ENCODE data around the gene NACC1.

The NACC1 gene

DNA sequence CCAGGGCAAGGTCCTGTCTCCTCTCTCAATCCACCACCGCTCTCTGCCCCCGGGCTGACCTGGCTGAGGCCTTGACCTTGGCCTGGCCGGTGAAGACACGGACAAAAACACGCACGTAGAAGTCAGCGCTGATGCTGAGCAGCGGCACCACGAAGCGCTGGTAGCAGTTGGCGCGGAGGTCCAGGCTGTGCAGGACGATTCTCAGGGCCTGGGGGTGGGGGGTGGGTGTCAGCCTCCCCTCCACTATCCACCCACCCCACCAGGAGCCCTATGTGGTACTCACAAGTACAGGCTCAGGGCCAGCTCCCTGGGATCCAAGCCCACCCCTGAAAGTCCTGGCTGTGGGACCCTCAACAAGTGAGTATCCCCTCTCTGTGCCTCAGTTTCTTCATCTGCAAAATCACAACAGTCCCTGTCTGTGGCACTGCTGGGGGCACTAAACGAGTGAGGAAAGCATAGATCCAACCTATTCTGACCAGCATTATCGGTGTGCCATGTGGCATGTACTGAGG lies 7.9 kb upstream of the NACC1 start:
- peaks cover 14 to 56% of the 10 kb centered on the region in 2 experiments; a peak in 2 of 3 replicates for H3K36me3 ChIP-seq (ENCODE audit: control insufficient read depth in 2 of 2, insufficient read depth in 1 of 2, low read length in 2 of 2)
- no peak overlapping the region for H3K4me3 ChIP-seq (ENCODE audit: low read depth, low read length)
- no peak overlapping the region for H3K27ac ChIP-seq (ENCODE audit: extremely low read depth, low read depth, low read length)
- CTCF ChIA-PET, result interaction anchor here (0.6 kb wide), 1 partner anchor 144 kb away, joined by 4 read pairs; no protein-coding TSS in a partner anchor
- no peaks in the 10 kb centered on the region for H3K9me3 ChIP-seq (ENCODE audit: control insufficient read depth, insufficient read depth, low read depth, low read length)
- POLR2A ChIA-PET, result no interaction called here
- no peak for TF ChIP-seq ZBTB21 (tag by site-specific recombination; IDR thresholded peaks at IDR 0.05)
- TF ChIP-seq MEIS1 (CRISPR knock-in tag; IDR thresholded peaks at IDR 0.05; ENCODE audit: borderline replicate concordance), result no peak
- TF ChIP-seq ZNF23 (tag by site-specific recombination; IDR thresholded peaks at IDR 0.05; ENCODE audit: borderline replicate concordance), result no peak
- no peak for TF ChIP-seq ZNF341 (tag by site-specific recombination; IDR thresholded peaks at IDR 0.05; ENCODE audit: low read depth)
- no peak for TF ChIP-seq ZNF175 (tag by site-specific recombination; IDR thresholded peaks at IDR 0.05)
- no peak for TF ChIP-seq ZFP69B (tag by site-specific recombination; IDR thresholded peaks at IDR 0.05)
- no peak for TF ChIP-seq ZNF423 (tag by site-specific recombination; IDR thresholded peaks at IDR 0.05)
- no peak for TF ChIP-seq ZBTB20 (tag by site-specific recombination; IDR thresholded peaks at IDR 0.05)
- no peak for TF ChIP-seq ZFP3 (tag by site-specific recombination; IDR thresholded peaks at IDR 0.05; ENCODE audit: low read depth)
- no peak for TF ChIP-seq ZNF792 (tag by site-specific recombination; IDR thresholded peaks at IDR 0.05)
- TF ChIP-seq, protein P1, sequence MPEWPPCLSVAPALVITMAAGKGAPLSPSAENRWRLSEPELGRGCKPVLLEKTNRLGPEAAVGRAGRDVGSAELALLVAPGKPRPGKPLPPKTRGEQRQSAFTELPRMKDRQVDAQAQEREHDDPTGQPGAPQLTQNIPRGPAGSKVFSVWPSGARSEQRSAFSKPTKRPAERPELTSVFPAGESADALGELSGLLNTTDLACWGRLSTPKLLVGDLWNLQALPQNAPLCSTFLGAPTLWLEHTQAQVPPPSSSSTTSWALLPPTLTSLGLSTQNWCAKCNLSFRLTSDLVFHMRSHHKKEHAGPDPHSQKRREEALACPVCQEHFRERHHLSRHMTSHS (tag by site-specific recombination; IDR thresholded peaks at IDR 0.05), result no peak
- TF ChIP-seq REPIN1 (tag by site-specific recombination; IDR thresholded peaks at IDR 0.05; ENCODE audit: low read depth), result no peak
- TF ChIP-seq ZNF324 (tag by site-specific recombination; IDR thresholded peaks at IDR 0.05), result no peak
- TF ChIP-seq ZFHX2 (tag by site-specific recombination; conservative IDR thresholded peaks at IDR 0.05), result no peak
- no peaks in the 10 kb centered on the region for H3K4me1 ChIP-seq (ENCODE audit: control insufficient read depth, insufficient read depth, low read length)

DNA sequence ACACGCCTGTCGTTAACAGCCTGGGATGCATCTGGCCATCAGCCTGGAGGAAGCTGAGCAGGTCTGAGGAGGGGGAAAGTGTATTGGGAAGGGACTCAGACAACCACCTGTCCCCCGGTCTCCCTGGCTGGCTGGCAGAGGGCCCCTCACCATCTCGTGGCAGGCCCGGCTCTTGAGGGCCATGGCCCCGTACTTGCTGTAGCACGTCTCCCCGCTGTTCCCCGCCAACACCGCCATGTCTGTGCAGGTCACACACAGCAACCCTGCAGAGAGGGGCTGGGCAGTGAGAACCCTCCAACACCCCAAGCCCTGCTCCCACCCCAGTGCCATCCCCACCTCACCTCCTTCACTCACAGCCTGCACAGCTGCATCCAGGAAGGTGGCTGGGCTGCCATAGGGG lies 5.5 kb upstream of the NACC1 start:
- H3K36me3 ChIP-seq (ENCODE audit: control insufficient read depth in 2 of 2, insufficient read depth in 1 of 2, low read length in 2 of 2), result peaks cover 14 to 48% of the 10 kb centered on the region in 2 experiments; a peak in 2 of 3 replicates
- H3K4me3 ChIP-seq (ENCODE audit: low read depth, low read length), result no peak overlapping the region
- no peaks in the 10 kb centered on the region for H3K4me1 ChIP-seq (ENCODE audit: control insufficient read depth, insufficient read depth, low read length)
- CTCF ChIA-PET, result interaction anchor here (0.9 kb wide), 1 partner anchor 13 kb away, joined by 3 read pairs; no protein-coding TSS in a partner anchor
- H3K9me3 ChIP-seq (ENCODE audit: control insufficient read depth, insufficient read depth, low read depth, low read length), result no peaks in the 10 kb centered on the region
- POLR2A ChIA-PET, result no interaction called here
- TF ChIP-seq ZNF664 (tag by site-specific recombination; IDR thresholded peaks at IDR 0.05) (no peak), ZNF416 (tag by site-specific recombination; IDR thresholded peaks at IDR 0.05) (no peak), ZIC2 (tag by site-specific recombination; IDR thresholded peaks at IDR 0.05) (no peak), ZNF837 (tag by site-specific recombination; IDR thresholded peaks at IDR 0.05) (no peak), ZNF629 (tag by site-specific recombination; IDR thresholded peaks at IDR 0.05) (no peak), ZNF16 (tag by site-specific recombination; IDR thresholded peaks at IDR 0.05; ENCODE audit: low read depth) (no peak), ZNF19 (tag by site-specific recombination; IDR thresholded peaks at IDR 0.05; ENCODE audit: low read depth) (no peak), SP2 (tag by site-specific recombination; IDR thresholded peaks at IDR 0.05) (no peak), ZNF548 (tag by site-specific recombination; IDR thresholded peaks at IDR 0.05) (no peak), ZNF146 (tag by site-specific recombination; IDR thresholded peaks at IDR 0.05) (no peak), ZNF140 (tag by site-specific recombination; IDR thresholded peaks at IDR 0.05) (no peak)
- TF ChIP-seq, protein P2, sequence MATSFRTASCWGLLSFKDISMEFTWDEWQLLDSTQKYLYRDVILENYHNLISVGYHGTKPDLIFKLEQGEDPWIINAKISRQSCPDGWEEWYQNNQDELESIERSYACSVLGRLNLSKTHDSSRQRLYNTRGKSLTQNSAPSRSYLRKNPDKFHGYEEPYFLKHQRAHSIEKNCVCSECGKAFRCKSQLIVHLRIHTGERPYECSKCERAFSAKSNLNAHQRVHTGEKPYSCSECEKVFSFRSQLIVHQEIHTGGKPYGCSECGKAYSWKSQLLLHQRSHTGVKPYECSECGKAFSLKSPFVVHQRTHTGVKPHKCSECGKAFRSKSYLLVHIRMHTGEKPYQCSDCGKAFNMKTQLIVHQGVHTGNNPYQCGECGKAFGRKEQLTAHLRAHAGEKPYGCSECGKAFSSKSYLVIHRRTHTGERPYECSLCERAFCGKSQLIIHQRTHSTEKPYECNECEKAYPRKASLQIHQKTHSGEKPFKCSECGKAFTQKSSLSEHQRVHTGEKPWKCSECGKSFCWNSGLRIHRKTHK (tag by site-specific recombination; IDR thresholded peaks at IDR 0.05), result no peak
- TF ChIP-seq, protein P3, sequence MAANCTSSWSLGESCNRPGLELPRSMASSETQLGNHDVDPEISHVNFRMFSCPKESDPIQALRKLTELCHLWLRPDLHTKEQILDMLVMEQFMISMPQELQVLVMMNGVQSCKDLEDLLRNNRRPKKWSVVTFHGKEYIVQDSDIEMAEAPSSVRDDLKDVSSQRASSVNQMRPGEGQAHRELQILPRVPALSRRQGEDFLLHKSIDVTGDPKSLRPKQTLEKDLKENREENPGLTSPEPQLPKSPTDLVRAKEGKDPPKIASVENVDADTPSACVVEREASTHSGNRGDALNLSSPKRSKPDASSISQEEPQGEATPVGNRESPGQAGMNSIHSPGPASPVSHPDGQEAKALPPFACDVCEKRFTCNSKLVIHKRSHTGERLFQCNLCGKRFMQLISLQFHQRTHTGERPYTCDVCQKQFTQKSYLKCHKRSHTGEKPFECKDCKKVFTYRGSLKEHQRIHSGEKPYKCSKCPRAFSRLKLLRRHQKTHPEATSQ (tag by site-specific recombination; IDR thresholded peaks at IDR 0.05), result no peak
- no peak overlapping the region for H3K27ac ChIP-seq (ENCODE audit: extremely low read depth, low read depth, low read length)
